GM12878 (cell line): ENCODE measurements around the gene MRPL39. TPM values are rescaled to one million over a fixed set of nuclear protein-coding genes. Genes with fewer than 3 reads are reported as not detected.

Experiments
- ATAC-seq: fragments of 200-7000 bp; cut with Tn5 transposase; 3 replicates; pipeline ENCODE4 v1.9.1; 2020; ENCODE audit warnings: mild to moderate bottlenecking, moderate library complexity
- BruUV-seq: library from RNA; stranded (reverse); fragments of 400-500 nt; replicated peaks from 2 replicates; lab custom pipeline; 2021; lab: Mats Ljungman, UMichigan
- CTCF ChIA-PET: fragments of 300-600 bp; sonication (Branson Sonifier 250); formaldehyde crosslinking; extraction: SDS; loops from one replicate; lab custom pipeline; 2021; ENCODE audit warnings: inconsistent platforms; lab: Yijun Ruan, JAX
- POLR2A ChIA-PET: fragments of 350-600 bp; formaldehyde crosslinking; extraction: SDS; loops from one replicate; lab custom pipeline; 2021; ENCODE audit warnings: inconsistent platforms; lab: Charles Lee
- RAD21 ChIA-PET: fragments of 300-600 bp; sonication (Branson Sonifier 250); formaldehyde crosslinking; loops from one replicate; lab custom pipeline; 2023; ENCODE audit warnings: antibody characterized with exemption; ENCODE audit not compliant: unreplicated experiment; lab: Charles Lee
- SMC1A ChIA-PET: fragments of 300-600 bp; sonication (Branson Sonifier 250); formaldehyde crosslinking; loops from one replicate; lab custom pipeline; 2023; ENCODE audit not compliant: unreplicated experiment, uncharacterized antibody; lab: Charles Lee
- DNase-seq: peaks from one replicate; pipeline ENCODE4 v3.0.0-alpha.2; 2011; ENCODE audit warnings: low read depth, low spot score
- FAIRE-seq: peaks from 3 replicates; lab custom pipeline; 2011; peaks lifted over from hg19 to GRCh38; lab: Jason Lieb, UNC
- H2AFZ ChIP-seq: 2 replicates; pipeline ENCODE4 v1.6.0; 2011; ENCODE audit warnings: low read depth, low read length, control low read depth; ENCODE audit not compliant: control insufficient read depth
- H3K27ac ChIP-seq: 2 replicates; pipeline ENCODE4 v1.5.1; 2011; ENCODE audit warnings: control low read depth; ENCODE audit not compliant: control insufficient read depth, insufficient read depth
- H3K27me3 ChIP-seq, 2 experiments: replicated peaks in 1 of 2; 2 replicates each; pipeline versions ENCODE4 v1.6.0 to v1.6.1; 2011; ENCODE audit warnings: low read length in 1 of 2; ENCODE audit not compliant: control insufficient read depth in 2 of 2, insufficient read depth in 2 of 2
- H3K36me3 ChIP-seq, 2 experiments: 2 replicates each; pipeline ENCODE4 v1.5.1; 2011; ENCODE audit warnings: low read length in 1 of 2; ENCODE audit not compliant: control insufficient read depth in 2 of 2, insufficient read depth in 2 of 2
- H3K4me1 ChIP-seq: 2 replicates; pipeline ENCODE4 v1.6.1; 2011; ENCODE audit warnings: mild to moderate bottlenecking, low read length, moderate library complexity, mixed read lengths; ENCODE audit not compliant: control insufficient read depth, insufficient read depth
- H3K4me2 ChIP-seq: 2 replicates; pipeline ENCODE4 v1.6.0; 2011; ENCODE audit warnings: control low read depth; ENCODE audit not compliant: control insufficient read depth, insufficient read depth
- H3K4me3 ChIP-seq: fragments of 200-600 bp; sonication (generic); 2 replicates; pipeline ENCODE4 v1.5.1; 2016
- H3K79me2 ChIP-seq: 2 replicates; pipeline ENCODE4 v1.6.0; 2011; ENCODE audit warnings: low read length; ENCODE audit not compliant: control insufficient read depth, insufficient read depth
- H3K9ac ChIP-seq: 2 replicates; pipeline ENCODE4 v1.8.0; 2011; ENCODE audit warnings: low read length, control low read depth, mixed read lengths; ENCODE audit not compliant: control insufficient read depth, insufficient read depth
- H3K9me3 ChIP-seq: replicated peaks from 3 replicates; pipeline ENCODE4 v1.5.1; 2011; ENCODE audit warnings: mild to moderate bottlenecking, low read length; ENCODE audit not compliant: control insufficient read depth, insufficient read depth
- H4K20me1 ChIP-seq: 2 replicates; pipeline ENCODE4 v1.6.0; 2011; ENCODE audit not compliant: control insufficient read depth, insufficient read depth
- BCLAF1 ChIP-seq: fragments of 450-650 bp; IDR thresholded peaks from 2 replicates; pipeline ENCODE4 v1.6.1; 2017; ENCODE audit warnings: antibody characterized with exemption, mild to moderate bottlenecking, moderate library complexity
- CREM ChIP-seq: IDR thresholded peaks from 2 replicates; pipeline ENCODE4 v1.6.1; 2014; ENCODE audit warnings: antibody characterized with exemption, low read depth
- HDAC2 ChIP-seq: fragments of 200-600 bp; sonication (generic); IDR thresholded peaks from 2 replicates; pipeline ENCODE4 v1.6.1; 2017
- HDGF ChIP-seq: fragments of 450-650 bp; IDR thresholded peaks from 2 replicates; pipeline ENCODE4 v1.6.1; 2016; ENCODE audit warnings: antibody characterized with exemption
- NBN ChIP-seq: fragments of 450-650 bp; IDR thresholded peaks from 2 replicates; pipeline ENCODE4 v1.6.1; 2016
- PAX5 ChIP-seq: IDR thresholded peaks from 2 replicates; pipeline ENCODE4 v1.6.1; 2011; ENCODE audit warnings: low read depth, low read length, borderline replicate concordance
- POLR2A ChIP-seq: IDR thresholded peaks from 2 replicates; pipeline ENCODE4 v1.6.1; 2011; ENCODE audit warnings: low read depth, mild to moderate bottlenecking, low read length
- RAD21 ChIP-seq: IDR thresholded peaks from 2 replicates; pipeline ENCODE4 v1.6.1; 2011; ENCODE audit warnings: mild to moderate bottlenecking, low read depth, low read length, moderate library complexity; ENCODE audit not compliant: insufficient read depth
- RB1 ChIP-seq: fragments of 450-650 bp; formaldehyde crosslinking; IDR thresholded peaks from 2 replicates; pipeline ENCODE4 v1.6.1; 2017; ENCODE audit warnings: mild to moderate bottlenecking, borderline replicate concordance
- SMC3 ChIP-seq: IDR thresholded peaks from 2 replicates; pipeline ENCODE4 v1.6.1; 2011; ENCODE audit warnings: low read length, improper control_type of control experiment, borderline replicate concordance
- STAT1 ChIP-seq: fragments of 450-650 bp; conservative IDR thresholded peaks from 2 replicates; pipeline ENCODE4 v1.6.1; 2014; ENCODE audit warnings: antibody characterized with exemption, mild to moderate bottlenecking
- STAT3 ChIP-seq: IDR thresholded peaks from 2 replicates; pipeline ENCODE4 v1.6.1; 2011; ENCODE audit warnings: low read depth, low read length, improper control_type of control experiment
- TBL1XR1 ChIP-seq: IDR thresholded peaks from 2 replicates; pipeline ENCODE4 v1.6.1; 2012; ENCODE audit warnings: low read depth, low read length, improper control_type of control experiment
- ZBED1 ChIP-seq: IDR thresholded peaks from 2 replicates; pipeline ENCODE4 v1.6.1; 2016; ENCODE audit warnings: borderline replicate concordance
- whole genome bisulfite sequencing: methylation state at CpG from one replicate; pipeline ENCODE4 v1.1.6; 2016; ENCODE audit warnings: low lambda C conversion rate; ENCODE audit not compliant: insufficient replicate concordance, insufficient coverage; ENCODE audit errors: missing lambda C conversion rate; 5-methylcytosine and 5-hydroxymethylcytosine counted together
- in situ Hi-C: fragments of 300-500 bp; cut with MboI; formaldehyde crosslinking; loops from 9 replicates; pipeline ENCODE4 v1.14.3; 2018; ENCODE audit warnings: mixed read lengths
- intact Hi-C: fragments of 100-400 bp; cut with micrococcal nuclease; formaldehyde crosslinking; loops from one replicate; pipeline ENCODE4 v1.14.2; 2022; ENCODE audit not compliant: unreplicated experiment
- polyA plus RNA-seq, 11 experiments: library from polyadenylated mRNA; depleted of rRNA in 4 of 11; unstranded in 6 of 11; stranded (reverse) in 5 of 11; fragments of >200 nt; fragmentation: Nextera tagmentation in 4 of 11; fragmentation: Illumina TruSeq in 1 of 11; extraction: Ambion mirVana in 4 of 11; extraction: Trizol in 1 of 11; gene quantifications; 1 replicate in 1 of 11; 2 replicates in 10 of 11; pipeline versions ENCODE4 v1.2.1 to v1.2.3, GENCODE V29; 2011 to 2016; ENCODE audit warnings: inconsistent platforms in 2 of 11, missing spikeins in 2 of 11, low read depth in 1 of 11
- total RNA-seq, 4 experiments: library from RNA; depleted of rRNA in 3 of 4; stranded (reverse); fragments of >200 nt in 3 of 4; fragmentation: Illumina TruSeq in 1 of 4; extraction: Trizol in 1 of 4; gene quantifications; 2 replicates each; pipeline versions ENCODE4 v1.2.1 to v1.2.3, GENCODE V29; 2013 to 2021
- TF ChIP-seq, protein P1 (sequence below): IDR thresholded peaks from 2 replicates; pipeline ENCODE4 v1.6.1; 2012; ENCODE audit warnings: low read depth, low read length, improper control_type of control experiment
- TF ChIP-seq, protein P2 (sequence below), 3 experiments: IDR thresholded peaks in 2 of 3; conservative IDR thresholded peaks in 1 of 3; 2 replicates each; pipeline ENCODE4 v1.5.1; 2011; ENCODE audit warnings: low read depth in 3 of 3, low read length in 3 of 3, mild to moderate bottlenecking in 3 of 3, control low read depth in 2 of 3, moderate library complexity in 2 of 3, inconsistent platforms in 1 of 3, mixed read lengths in 1 of 3; ENCODE audit not compliant: control insufficient read depth in 2 of 3, insufficient read depth in 1 of 3; ENCODE audit errors: extremely low read depth in 1 of 3
- TF ChIP-seq, protein P3 (sequence below): fragments of 450-650 bp; IDR thresholded peaks from 2 replicates; pipeline ENCODE4 v1.6.1; 2016; ENCODE audit warnings: mild to moderate bottlenecking

Gene MRPL39
- total and polyA plus RNA-seq, 10 of the 15 experiments (the other 5 are each of a cell fraction or from before 2014, with no cell fraction given) = 68.8 to 292 (median 120) TPM

GRCh38 chr21:25567472-25567871 is 39.8 kb downstream of the MRPL39 start:
- ChIA-PET CTCF (interaction anchor here (0.6 to 10.8 kb wide), 11 partner anchors 8 to 217 kb away, joined by 3 to 163 read pairs (median 6); no protein-coding TSS in a partner anchor), RAD21 (interaction anchor here (0.8 to 14.5 kb wide), 12 partner anchors 11 to 671 kb away, joined by 3 to 253 read pairs (median 4); no protein-coding TSS in a partner anchor), POLR2A (interaction anchor here (1.1 to 3.4 kb wide), 4 partner anchors 111 to 147 kb away, joined by 3 to 29 read pairs (median 11); no protein-coding TSS in a partner anchor), SMC1A (interaction anchor here (0.8 to 19.6 kb wide), 9 partner anchors 9 to 671 kb away, joined by 3 to 426 read pairs (median 6); no protein-coding TSS in a partner anchor)
- peak; percentile 29 for ATAC-seq
- Histone ChIP-seq H3K9ac (peak overlapping the region; percentile 91), H3K36me3 (peaks cover 9 to 40% of the 10 kb centered on the region in 2 experiments), H3K79me2 (peaks cover 98% of the 10 kb centered on the region), H3K4me2 (peak overlapping the region; percentile 67), H3K4me3 (peak overlapping the region; percentile 87), H2AFZ (no peak overlapping the region), H3K9me3 (no peaks in the 10 kb centered on the region; the same call in 2 of the 3 replicates), H4K20me1 (no peaks in the 10 kb centered on the region), H3K27me3 (no peaks in the 10 kb centered on the region), H3K4me1 (peaks cover 12% of the 10 kb centered on the region; the same call in 1 of the 2 replicates), H3K27ac (peak overlapping the region; percentile 92)
- peak; percentile 56 for DNase-seq
- BruUV-seq = no TSS peak
- intact Hi-C loops = loop anchor here (1.0 to 10.0 kb wide), 2 partner anchors 146 to 393 kb away; no protein-coding TSS in a partner anchor
- in situ Hi-C loops = loop anchor here (10.0 kb wide), 1 partner anchor 63 kb away; no protein-coding TSS in a partner anchor
- no peak for FAIRE-seq
- WGBS = 7% methylated on average over 4 of the region's 4 CpGs
- TF ChIP-seq PAX5 (peak; percentile 60; the same call in 1 of the 2 replicates), NBN (peak; percentile 63; the same call in 1 of the 2 replicates), ZBED1 (peak; percentile 38; the same call in 1 of the 2 replicates), SMC3 (peak; percentile 35; the same call in 1 of the 2 replicates), HDAC2 (no peak), STAT3 (no peak), TBL1XR1 (0 out of 2 replicates have a peak, but pooled peaks have one; percentile 48), HDGF (peak; percentile 92), BCLAF1 (no peak), POLR2A (peak; percentile 90), RAD21 (peak; percentile 45; the same call in 1 of the 2 replicates), RB1 (0 out of 2 replicates have a peak, but pooled peaks have one; percentile 30), STAT1 (no peak), CREM (0 out of 2 replicates have a peak, but pooled peaks have one; percentile 15)
- TF ChIP-seq, protein P1, sequence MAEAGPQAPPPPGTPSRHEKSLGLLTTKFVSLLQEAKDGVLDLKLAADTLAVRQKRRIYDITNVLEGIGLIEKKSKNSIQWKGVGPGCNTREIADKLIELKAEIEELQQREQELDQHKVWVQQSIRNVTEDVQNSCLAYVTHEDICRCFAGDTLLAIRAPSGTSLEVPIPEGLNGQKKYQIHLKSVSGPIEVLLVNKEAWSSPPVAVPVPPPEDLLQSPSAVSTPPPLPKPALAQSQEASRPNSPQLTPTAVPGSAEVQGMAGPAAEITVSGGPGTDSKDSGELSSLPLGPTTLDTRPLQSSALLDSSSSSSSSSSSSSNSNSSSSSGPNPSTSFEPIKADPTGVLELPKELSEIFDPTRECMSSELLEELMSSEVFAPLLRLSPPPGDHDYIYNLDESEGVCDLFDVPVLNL = no peak
- TF ChIP-seq, protein P2, sequence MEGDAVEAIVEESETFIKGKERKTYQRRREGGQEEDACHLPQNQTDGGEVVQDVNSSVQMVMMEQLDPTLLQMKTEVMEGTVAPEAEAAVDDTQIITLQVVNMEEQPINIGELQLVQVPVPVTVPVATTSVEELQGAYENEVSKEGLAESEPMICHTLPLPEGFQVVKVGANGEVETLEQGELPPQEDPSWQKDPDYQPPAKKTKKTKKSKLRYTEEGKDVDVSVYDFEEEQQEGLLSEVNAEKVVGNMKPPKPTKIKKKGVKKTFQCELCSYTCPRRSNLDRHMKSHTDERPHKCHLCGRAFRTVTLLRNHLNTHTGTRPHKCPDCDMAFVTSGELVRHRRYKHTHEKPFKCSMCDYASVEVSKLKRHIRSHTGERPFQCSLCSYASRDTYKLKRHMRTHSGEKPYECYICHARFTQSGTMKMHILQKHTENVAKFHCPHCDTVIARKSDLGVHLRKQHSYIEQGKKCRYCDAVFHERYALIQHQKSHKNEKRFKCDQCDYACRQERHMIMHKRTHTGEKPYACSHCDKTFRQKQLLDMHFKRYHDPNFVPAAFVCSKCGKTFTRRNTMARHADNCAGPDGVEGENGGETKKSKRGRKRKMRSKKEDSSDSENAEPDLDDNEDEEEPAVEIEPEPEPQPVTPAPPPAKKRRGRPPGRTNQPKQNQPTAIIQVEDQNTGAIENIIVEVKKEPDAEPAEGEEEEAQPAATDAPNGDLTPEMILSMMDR (IDR thresholded peaks at IDR 0.05 in 2 of 3, conservative IDR thresholded peaks at IDR 0.05 in 1 of 3; ENCODE audit: control insufficient read depth in 2 of 3, extremely low read depth in 1 of 3, insufficient read depth in 1 of 3, low read depth in 3 of 3, low read length in 3 of 3) = peak in 2 of 3 experiments; percentile 32 to 35; a peak in 3 of 6 replicates
- TF ChIP-seq, protein P3, sequence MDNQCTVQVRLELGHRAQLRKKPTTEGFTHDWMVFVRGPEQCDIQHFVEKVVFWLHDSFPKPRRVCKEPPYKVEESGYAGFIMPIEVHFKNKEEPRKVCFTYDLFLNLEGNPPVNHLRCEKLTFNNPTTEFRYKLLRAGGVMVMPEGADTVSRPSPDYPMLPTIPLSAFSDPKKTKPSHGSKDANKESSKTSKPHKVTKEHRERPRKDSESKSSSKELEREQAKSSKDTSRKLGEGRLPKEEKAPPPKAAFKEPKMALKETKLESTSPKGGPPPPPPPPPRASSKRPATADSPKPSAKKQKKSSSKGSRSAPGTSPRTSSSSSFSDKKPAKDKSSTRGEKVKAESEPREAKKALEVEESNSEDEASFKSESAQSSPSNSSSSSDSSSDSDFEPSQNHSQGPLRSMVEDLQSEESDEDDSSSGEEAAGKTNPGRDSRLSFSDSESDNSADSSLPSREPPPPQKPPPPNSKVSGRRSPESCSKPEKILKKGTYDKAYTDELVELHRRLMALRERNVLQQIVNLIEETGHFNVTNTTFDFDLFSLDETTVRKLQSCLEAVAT = peak; percentile 90
